B cell (primary cell): ENCODE results near the gene NUDT1. TPM values are rescaled to one million over a fixed set of nuclear protein-coding genes. Genes with fewer than 3 reads are reported as not detected.

Experiments
- ATAC-seq: fragments of 200-7000 bp; cut with Tn5 transposase; one replicate; pipeline ENCODE4 v1.10.0; 2021; ENCODE audit warnings: low read depth, mild to moderate bottlenecking, moderate number of reproducible peaks, moderate library complexity
- CTCF ChIA-PET: fragments of 350-600 bp; sonication (Branson Sonifier 250); formaldehyde crosslinking; loops from one replicate; lab custom pipeline; 2021; ENCODE audit warnings: antibody characterized with exemption, inconsistent platforms; lab: Charles Lee
- POLR2A ChIA-PET: fragments of 350-600 bp; sonication (Branson Sonifier 250); formaldehyde crosslinking; loops from one replicate; lab custom pipeline; 2021; ENCODE audit warnings: antibody characterized with exemption; lab: Charles Lee
- DNase-seq: peaks from one replicate; pipeline ENCODE4 v3.0.0; 2013
- H2AFZ ChIP-seq: 2 replicates; pipeline ENCODE4 v1.6.1; 2012; ENCODE audit warnings: mild to moderate bottlenecking, low read depth, low read length; ENCODE audit not compliant: insufficient read depth, poor library complexity, severe bottlenecking
- H3K27ac ChIP-seq, 2 donors: 1 replicate in 1 of 2; 2 replicates in 1 of 2; pipeline ENCODE4 v1.5.1; 2012 to 2013; ENCODE audit warnings: low read length in 2 of 2, mild to moderate bottlenecking in 2 of 2, moderate library complexity in 1 of 2
- H3K27me3 ChIP-seq, 4 experiments: fragments of 200-600 bp in 1 of 4; sonication (generic) in 1 of 4; replicated peaks in 1 of 4; 1 replicate in 2 of 4; 2 replicates in 2 of 4; pipeline versions ENCODE4 v1.6.1 to v1.7.0; 2013 to 2016; ENCODE audit warnings: low read length in 3 of 4, mild to moderate bottlenecking in 2 of 4, mixed read lengths in 1 of 4, moderate library complexity in 1 of 4; ENCODE audit not compliant: insufficient read depth in 4 of 4, control insufficient read depth in 3 of 4; ENCODE audit errors: control extremely low read depth in 1 of 4
- H3K36me3 ChIP-seq, 2 experiments: replicated peaks in 1 of 2; 1 replicate in 1 of 2; 2 replicates in 1 of 2; pipeline versions ENCODE4 v1.6.1 to v1.7.1; 2013; ENCODE audit warnings: low read length in 1 of 2; ENCODE audit not compliant: insufficient read depth in 2 of 2, control insufficient read depth in 1 of 2; ENCODE audit errors: control extremely low read depth in 1 of 2, extremely low read depth in 1 of 2
- H3K4me1 ChIP-seq, 2 donors: fragments of 200-600 bp in 1 of 2; sonication (generic) in 1 of 2; 1 replicate in 1 of 2; 2 replicates in 1 of 2; pipeline versions ENCODE4 v1.5.1 to v1.6.1; 2013 to 2017; ENCODE audit warnings: low read length in 2 of 2; ENCODE audit not compliant: control insufficient read depth in 2 of 2, insufficient read depth in 2 of 2
- H3K4me2 ChIP-seq: replicated peaks from 2 replicates; pipeline ENCODE3; 2012; ENCODE audit warnings: mild to moderate bottlenecking, low read depth, low read length; ENCODE audit not compliant: poor library complexity, severe bottlenecking
- H3K4me3 ChIP-seq, 5 experiments: fragments of 200-600 bp in 1 of 5; sonication (generic) in 1 of 5; 1 replicate in 3 of 5; 2 replicates in 2 of 5; pipeline versions ENCODE4 v1.5.1 to v1.7.0; 2011 to 2016; ENCODE audit warnings: low read length in 4 of 5, mild to moderate bottlenecking in 4 of 5, low read depth in 2 of 5, control low read depth in 1 of 5, moderate library complexity in 1 of 5; ENCODE audit not compliant: insufficient read depth in 1 of 5; ENCODE audit errors: control extremely low read depth in 1 of 5, extremely low read depth in 1 of 5
- H3K79me2 ChIP-seq: fragments of 200-600 bp; sonication (generic); one replicate; pipeline ENCODE4 v1.6.0; 2016; ENCODE audit warnings: low read length; ENCODE audit not compliant: control insufficient read depth, insufficient read depth
- H3K9ac ChIP-seq: fragments of 200-600 bp; sonication (generic); 2 replicates; pipeline ENCODE4 v1.6.1; 2017; ENCODE audit warnings: mild to moderate bottlenecking, low read length, moderate library complexity
- H3K9me3 ChIP-seq, 3 donors: one replicate each; pipeline versions ENCODE4 v1.6.1 to v1.7.1; 2013; ENCODE audit warnings: low read length in 2 of 3; ENCODE audit not compliant: control insufficient read depth in 2 of 3, insufficient read depth in 1 of 3; ENCODE audit errors: control extremely low read depth in 1 of 3
- H4K20me1 ChIP-seq: 2 replicates; pipeline ENCODE4 v1.6.0; 2012; ENCODE audit warnings: mild to moderate bottlenecking, low read length; ENCODE audit not compliant: insufficient read depth, control insufficient read depth, poor library complexity, severe bottlenecking
- H3K27ac Mint-ChIP-seq: one replicate; pipeline ENCODE4 v1.8.0; 2021; ENCODE audit warnings: mixed read lengths
- H3K27me3 Mint-ChIP-seq: one replicate; pipeline ENCODE4 v1.8.0; 2021; ENCODE audit warnings: mixed read lengths
- H3K4me1 Mint-ChIP-seq: one replicate; pipeline ENCODE4 v1.8.0; 2021; ENCODE audit warnings: mixed read lengths
- H3K4me3 Mint-ChIP-seq: one replicate; pipeline ENCODE4 v1.8.0; 2021; ENCODE audit warnings: mixed read lengths
- H3K9me3 Mint-ChIP-seq: one replicate; pipeline ENCODE4 v1.8.0; 2022; ENCODE audit warnings: mixed read lengths; ENCODE audit not compliant: insufficient read depth
- EZH2 ChIP-seq: IDR thresholded peaks from 2 replicates; pipeline ENCODE4 v1.6.1; 2012; ENCODE audit warnings: borderline replicate concordance, low read depth, mild to moderate bottlenecking, moderate library complexity, low read length; ENCODE audit not compliant: insufficient read depth, poor library complexity, severe bottlenecking
- WGBS: methylation state at CpG from one replicate; pipeline ENCODE4 v1.1.5; 2013; ENCODE audit warnings: missing lambda C conversion rate; ENCODE audit not compliant: insufficient coverage; 5-methylcytosine and 5-hydroxymethylcytosine counted together
- intact Hi-C: fragments of 100-400 bp; cut with micrococcal nuclease; formaldehyde crosslinking; loops from one replicate; pipeline ENCODE4 v1.10.0; 2022
- polyA plus RNA-seq: library from polyadenylated mRNA; depleted of rRNA; stranded (reverse); fragments of >200 nt; gene quantifications from 2 replicates; pipeline ENCODE4 v1.2.3, GENCODE V29; 2012
- total RNA-seq, 2 donors: library from RNA; stranded (reverse); fragments of 120-200 nt in 1 of 2; gene quantifications; 1 replicate in 1 of 2; 2 replicates in 1 of 2; pipeline versions ENCODE4 v1.2.3 to v1.2.4, GENCODE V29; 2013 to 2022
- TF ChIP-seq, protein P1 (sequence below): fragments of 200-600 bp; IDR thresholded peaks from one replicate; pipeline ENCODE4 v1.8.0; 2022; ENCODE audit warnings: antibody characterized with exemption, mild to moderate bottlenecking

The NUDT1 gene
- total and polyA plus RNA-seq, 2 donors (not counting 1 experiment from before 2014, with no cell fraction given) = 21.1 to 22.9 TPM

DNA sequence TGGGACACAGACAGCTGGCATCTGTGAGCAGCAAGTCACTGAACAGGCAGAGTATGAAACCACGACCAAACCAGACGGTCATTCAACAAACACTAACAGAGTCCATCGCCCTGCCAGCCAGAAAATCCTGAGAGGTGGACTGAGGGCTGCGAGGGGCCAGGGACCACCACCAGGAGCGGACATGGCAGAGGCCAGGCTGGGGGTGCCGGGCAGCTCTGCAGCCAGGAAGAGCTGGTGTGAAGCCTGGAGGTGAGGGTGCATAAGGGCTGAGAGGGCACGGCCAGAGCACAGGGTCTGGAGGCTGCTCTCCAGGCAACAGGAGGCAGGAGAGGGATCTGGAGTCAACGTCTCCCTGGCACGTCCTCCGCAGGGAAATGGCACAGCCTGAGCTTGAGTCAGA, 24.8 kb upstream of the NUDT1 start:
- Histone ChIP-seq H3K27ac (no peak overlapping the region), H4K20me1 (no peaks in the 10 kb centered on the region), H3K9ac (no peak overlapping the region), H3K27me3 (no peaks in the 10 kb centered on the region), H2AFZ (no peak overlapping the region), H3K36me3 (peaks cover 0 to 65% of the 10 kb centered on the region in 2 experiments), H3K79me2 (peaks cover 8% of the 10 kb centered on the region), H3K9me3 (peaks cover 0 to 4% (median 0%) of the 10 kb centered on the region in 3 donors), H3K4me1 (no peaks in the 10 kb centered on the region), H3K4me3 (no peak overlapping the region), H3K4me2 (no peak overlapping the region)
- Mint-ChIP-seq H3K27me3 (no peaks in the 10 kb centered on the region), H3K4me1 (no peaks in the 10 kb centered on the region), H3K9me3 (no peaks in the 10 kb centered on the region), H3K4me3 (no peak overlapping the region), H3K27ac (no peak overlapping the region)
- DNase-seq (no peak), ATAC-seq (no peak)
- CTCF ChIA-PET = interaction anchor here (0.5 to 1.4 kb wide), 3 partner anchors 14 to 131 kb away, joined by 3 to 5 read pairs (median 4); no protein-coding TSS in a partner anchor
- TF ChIP-seq, protein P1, sequence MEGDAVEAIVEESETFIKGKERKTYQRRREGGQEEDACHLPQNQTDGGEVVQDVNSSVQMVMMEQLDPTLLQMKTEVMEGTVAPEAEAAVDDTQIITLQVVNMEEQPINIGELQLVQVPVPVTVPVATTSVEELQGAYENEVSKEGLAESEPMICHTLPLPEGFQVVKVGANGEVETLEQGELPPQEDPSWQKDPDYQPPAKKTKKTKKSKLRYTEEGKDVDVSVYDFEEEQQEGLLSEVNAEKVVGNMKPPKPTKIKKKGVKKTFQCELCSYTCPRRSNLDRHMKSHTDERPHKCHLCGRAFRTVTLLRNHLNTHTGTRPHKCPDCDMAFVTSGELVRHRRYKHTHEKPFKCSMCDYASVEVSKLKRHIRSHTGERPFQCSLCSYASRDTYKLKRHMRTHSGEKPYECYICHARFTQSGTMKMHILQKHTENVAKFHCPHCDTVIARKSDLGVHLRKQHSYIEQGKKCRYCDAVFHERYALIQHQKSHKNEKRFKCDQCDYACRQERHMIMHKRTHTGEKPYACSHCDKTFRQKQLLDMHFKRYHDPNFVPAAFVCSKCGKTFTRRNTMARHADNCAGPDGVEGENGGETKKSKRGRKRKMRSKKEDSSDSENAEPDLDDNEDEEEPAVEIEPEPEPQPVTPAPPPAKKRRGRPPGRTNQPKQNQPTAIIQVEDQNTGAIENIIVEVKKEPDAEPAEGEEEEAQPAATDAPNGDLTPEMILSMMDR = no peak
- TF ChIP-seq EZH2 = no peak
- intact Hi-C loops = no loop called here
- WGBS = 90% methylated on average over 10 of the region's 10 CpGs
- POLR2A ChIA-PET = no interaction called here

DNA sequence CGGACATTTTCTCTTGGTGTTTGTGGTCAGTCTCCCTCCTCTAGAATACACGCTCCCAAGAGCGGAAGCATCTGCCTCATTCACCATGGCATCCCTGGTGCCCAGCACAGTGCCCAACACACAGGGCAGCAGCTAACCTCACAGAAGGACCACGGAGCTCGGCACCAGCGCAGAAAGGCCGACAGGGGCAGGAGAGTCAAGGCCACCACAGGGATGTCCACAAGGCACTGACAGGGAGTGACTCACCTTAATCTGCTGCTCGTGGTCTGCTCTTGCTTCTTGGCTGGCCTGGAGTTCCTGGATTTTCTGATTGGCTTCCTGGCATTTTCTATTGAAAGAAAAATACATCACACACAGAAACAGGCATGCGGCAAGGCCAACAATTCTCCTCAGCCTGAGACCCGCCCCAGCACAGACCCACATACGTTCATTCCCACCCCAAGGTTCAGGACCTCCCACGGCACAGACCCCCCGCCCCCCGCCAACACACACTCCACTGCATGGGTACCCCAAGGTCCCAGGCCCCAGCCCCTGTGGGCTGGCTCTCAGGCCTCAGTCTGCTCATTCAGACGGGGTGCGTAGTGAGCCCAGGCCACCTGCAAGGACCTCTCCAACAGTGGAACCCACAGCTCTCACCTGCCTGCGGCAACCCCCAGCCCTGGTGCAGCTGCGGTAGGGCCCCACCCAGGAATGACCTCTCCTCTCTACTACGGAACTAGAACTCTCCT, 24.1 kb upstream of the NUDT1 start:
- Mint-ChIP-seq H3K27ac (no peak overlapping the region), H3K27me3 (no peaks in the 10 kb centered on the region), H3K4me1 (no peaks in the 10 kb centered on the region), H3K4me3 (no peak overlapping the region), H3K9me3 (no peaks in the 10 kb centered on the region)
- Histone ChIP-seq H4K20me1 (no peaks in the 10 kb centered on the region), H3K36me3 (peaks cover 0 to 67% of the 10 kb centered on the region in 2 experiments), H2AFZ (no peak overlapping the region), H3K9ac (no peak overlapping the region), H3K4me1 (no peaks in the 10 kb centered on the region), H3K27ac (no peak overlapping the region), H3K4me2 (no peak overlapping the region), H3K9me3 (peaks cover 0 to 2% (median 0%) of the 10 kb centered on the region in 3 donors), H3K79me2 (peaks cover 13% of the 10 kb centered on the region), H3K4me3 (no peak overlapping the region), H3K27me3 (no peaks in the 10 kb centered on the region)
- DNase-seq (no peak), ATAC-seq (no peak)
- CTCF ChIA-PET = interaction anchor here (0.5 to 1.4 kb wide), 3 partner anchors 14 to 131 kb away, joined by 3 to 5 read pairs (median 4); no protein-coding TSS in a partner anchor
- POLR2A ChIA-PET = no interaction called here
- TF ChIP-seq, protein P1 = no peak
- TF ChIP-seq EZH2 = no peak
- 98% methylated on average over 17 of the region's 19 CpGs for WGBS
- intact Hi-C loops = no loop called here
